Endothelial cell (in vitro differentiated cells): ENCODE measurements around the gene CUTA. TPM values are rescaled to one million over a fixed set of nuclear protein-coding genes. Genes with fewer than 3 reads are reported as not detected.

Experiments
- DNase-seq: peaks from one replicate; pipeline ENCODE4 v3.0.0; 2021; ENCODE audit warnings: low spot score
- H3K27ac Mint-ChIP-seq: one replicate; pipeline ENCODE4 v1.8.0; 2021; ENCODE audit warnings: mixed read lengths, inconsistent platforms; ENCODE audit not compliant: unreplicated experiment
- H3K27me3 Mint-ChIP-seq: one replicate; pipeline ENCODE4 v1.8.0; 2021; ENCODE audit warnings: mild to moderate bottlenecking, moderate library complexity, mixed read lengths, inconsistent platforms; ENCODE audit not compliant: unreplicated experiment
- H3K36me3 Mint-ChIP-seq: one replicate; pipeline ENCODE4 v1.8.0; 2021; ENCODE audit warnings: mild to moderate bottlenecking, low read depth, mixed read lengths, inconsistent platforms; ENCODE audit not compliant: unreplicated experiment
- H3K4me1 Mint-ChIP-seq: one replicate; pipeline ENCODE4 v1.8.0; 2021; ENCODE audit warnings: mild to moderate bottlenecking, mixed read lengths, inconsistent platforms; ENCODE audit not compliant: unreplicated experiment
- H3K4me3 Mint-ChIP-seq: one replicate; pipeline ENCODE4 v1.8.0; 2021; ENCODE audit warnings: mild to moderate bottlenecking, mixed read lengths, inconsistent platforms; ENCODE audit not compliant: unreplicated experiment
- H3K9me3 Mint-ChIP-seq: one replicate; pipeline ENCODE4 v1.8.0; 2021; ENCODE audit warnings: mixed read lengths, inconsistent platforms; ENCODE audit not compliant: unreplicated experiment
- CTCF ChIP-seq: fragments of 200-600 bp; sonication (generic); IDR thresholded peaks from one replicate; pipeline ENCODE4 v1.5.0; 2021; ENCODE audit warnings: antibody characterized with exemption; ENCODE audit not compliant: unreplicated experiment
- total RNA-seq: library from RNA; stranded (reverse); fragmentation: NEBNext Ultra II Directional; extraction: Animal tissue kit (Norgen Biotek cat#: 25700); gene quantifications from one replicate; pipeline ENCODE4 v1.2.1, GENCODE V29; 2021; ENCODE audit not compliant: unreplicated experiment

CUTA gene
- total RNA-seq, 1 donor from 2014 or later, result 163 TPM

DNA sequence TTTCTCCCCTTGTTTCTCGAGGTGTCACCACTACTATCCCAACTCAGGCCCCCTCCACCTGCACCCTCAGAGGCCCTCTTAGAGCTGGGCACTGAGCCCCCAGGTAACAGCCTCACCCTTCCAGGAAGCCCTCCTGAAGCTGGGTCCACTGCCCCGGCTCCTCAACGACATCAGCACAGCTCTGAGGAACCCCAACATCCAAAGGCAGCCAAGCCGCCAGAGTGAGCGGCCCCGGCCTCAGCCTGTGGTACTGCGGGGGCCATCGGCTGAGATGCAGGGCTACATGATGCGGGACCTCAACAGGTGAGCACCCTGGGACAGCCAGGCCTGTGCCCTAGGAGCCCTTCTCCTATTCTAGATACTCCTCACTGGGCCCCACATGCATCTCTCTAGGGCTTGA is 23.6 kb upstream of the CUTA start:
- Mint-ChIP-seq H3K4me1 (peaks cover 3% of the 10 kb centered on the region), H3K4me3 (no peak overlapping the region), H3K9me3 (no peaks in the 10 kb centered on the region), H3K27ac (no peak overlapping the region), H3K36me3 (peaks cover 34% of the 10 kb centered on the region), H3K27me3 (peaks cover 6% of the 10 kb centered on the region)
- no peak for TF ChIP-seq CTCF
- no peak for DNase-seq

DNA sequence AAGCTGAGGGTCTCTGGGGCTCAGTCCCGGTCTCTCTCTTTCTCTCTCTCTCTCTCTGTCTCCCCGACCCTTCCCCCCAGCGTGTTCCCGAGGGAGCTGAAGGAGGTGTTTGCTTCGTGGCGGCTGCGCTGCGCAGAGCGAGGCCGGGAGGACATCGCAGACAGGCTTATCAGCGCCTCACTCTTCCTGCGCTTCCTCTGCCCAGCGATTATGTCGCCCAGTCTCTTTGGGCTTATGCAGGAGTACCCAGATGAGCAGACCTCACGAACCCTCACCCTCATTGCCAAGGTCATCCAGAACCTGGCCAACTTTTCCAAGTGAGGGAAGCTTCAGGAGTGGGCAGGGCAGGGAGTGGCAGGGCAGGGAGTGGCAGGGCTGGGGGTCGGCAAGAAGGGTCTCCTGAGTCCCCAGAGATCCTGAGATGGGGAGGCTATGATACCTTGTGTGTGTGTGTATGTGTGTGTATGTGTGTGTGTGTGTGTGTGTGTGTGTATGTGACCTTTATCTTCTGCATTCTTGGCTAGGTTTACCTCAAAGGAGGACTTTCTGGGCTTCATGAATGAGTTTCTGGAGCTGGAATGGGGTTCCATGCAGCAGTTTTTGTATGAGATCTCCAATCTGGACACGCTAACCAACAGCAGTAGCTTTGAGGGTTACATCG is 22.9 kb upstream of the CUTA start:
- peaks cover 3% of the 10 kb centered on the region for H3K4me1 Mint-ChIP-seq
- H3K27me3 Mint-ChIP-seq, result peaks cover 6% of the 10 kb centered on the region
- no peaks in the 10 kb centered on the region for H3K9me3 Mint-ChIP-seq
- TF ChIP-seq CTCF, result no peak
- no peak overlapping the region for H3K4me3 Mint-ChIP-seq
- DNase-seq, result no peak
- peaks cover 35% of the 10 kb centered on the region for H3K36me3 Mint-ChIP-seq
- H3K27ac Mint-ChIP-seq, result no peak overlapping the region

DNA sequence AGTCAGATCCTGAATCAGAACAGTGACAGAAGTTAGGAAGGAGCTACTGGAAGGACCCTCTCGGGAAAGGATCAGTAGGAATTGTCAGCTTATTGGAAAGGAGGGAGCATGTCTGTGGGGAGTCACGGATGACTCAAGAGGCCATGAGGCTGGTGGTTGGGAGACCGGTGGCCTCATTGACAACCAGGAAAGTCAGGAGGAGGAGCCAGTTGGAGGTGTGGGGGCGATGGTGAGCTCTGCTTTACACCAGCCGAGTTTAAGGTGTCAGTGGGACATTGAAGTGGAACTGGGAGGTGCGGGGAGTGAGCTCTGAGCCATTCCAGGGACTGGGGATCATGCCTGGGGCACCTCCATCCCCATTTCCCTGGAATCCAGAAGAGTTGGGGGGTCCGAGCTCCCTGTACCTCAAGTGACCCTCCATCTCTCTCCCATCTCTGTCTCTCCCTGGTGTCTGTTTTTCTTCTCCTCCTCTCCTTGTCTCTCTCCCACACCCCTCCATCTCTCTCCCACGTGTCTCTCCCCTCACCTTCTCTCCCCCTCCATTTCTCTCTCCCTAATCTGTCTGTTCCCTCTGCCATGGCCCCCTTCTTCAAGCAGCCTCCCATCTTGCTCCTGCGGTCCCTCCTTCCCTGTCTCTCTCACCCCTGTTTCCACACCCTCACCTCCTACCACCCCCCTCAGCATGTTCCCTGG is 22.2 kb upstream of the CUTA start:
- peak overlapping the region; percentile 83 for H3K4me3 Mint-ChIP-seq
- H3K27me3 Mint-ChIP-seq, result peaks cover 6% of the 10 kb centered on the region
- no peak for TF ChIP-seq CTCF
- no peaks in the 10 kb centered on the region for H3K9me3 Mint-ChIP-seq
- no peak for DNase-seq
- H3K4me1 Mint-ChIP-seq, result peaks cover 5% of the 10 kb centered on the region
- peak overlapping the region; percentile 67 for H3K27ac Mint-ChIP-seq
- H3K36me3 Mint-ChIP-seq, result peaks cover 42% of the 10 kb centered on the region

GRCh38 chr6:33438978-33439594 is 21.2 kb upstream of the CUTA start:
- peaks cover 43% of the 10 kb centered on the region for H3K36me3 Mint-ChIP-seq
- DNase-seq, result no peak
- no peak for TF ChIP-seq CTCF
- H3K27me3 Mint-ChIP-seq, result peaks cover 6% of the 10 kb centered on the region
- peaks cover 9% of the 10 kb centered on the region for H3K4me1 Mint-ChIP-seq
- no peaks in the 10 kb centered on the region for H3K9me3 Mint-ChIP-seq
- peak overlapping the region; percentile 77 for H3K27ac Mint-ChIP-seq
- no peak overlapping the region for H3K4me3 Mint-ChIP-seq

DNA sequence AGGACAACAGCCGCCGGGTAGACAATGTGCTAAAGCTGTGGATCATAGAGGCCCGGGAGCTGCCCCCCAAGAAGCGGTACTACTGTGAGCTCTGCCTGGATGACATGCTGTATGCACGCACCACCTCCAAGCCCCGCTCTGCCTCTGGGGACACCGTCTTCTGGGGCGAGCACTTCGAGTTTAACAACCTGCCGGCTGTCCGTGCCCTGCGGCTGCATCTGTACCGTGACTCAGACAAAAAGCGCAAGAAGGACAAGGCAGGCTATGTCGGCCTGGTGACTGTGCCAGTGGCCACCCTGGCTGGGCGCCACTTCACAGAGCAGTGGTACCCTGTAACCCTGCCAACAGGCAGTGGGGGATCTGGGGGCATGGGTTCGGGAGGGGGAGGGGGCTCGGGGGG is 19.8 kb upstream of the CUTA start:
- Mint-ChIP-seq H3K9me3 (no peaks in the 10 kb centered on the region), H3K27me3 (peaks cover 9% of the 10 kb centered on the region), H3K36me3 (peaks cover 43% of the 10 kb centered on the region), H3K4me3 (peak overlapping the region; percentile 63), H3K27ac (no peak overlapping the region), H3K4me1 (peaks cover 19% of the 10 kb centered on the region)
- no peak for DNase-seq
- no peak for TF ChIP-seq CTCF
